NCI-H2196 treated with DMSO at 0.1 percent for 48 hours (cell line): Measurements from ENCODE around the gene CFAP46.

Source experiments
- DNase-seq: peaks from one replicate; lab custom pipeline; 2025; ENCODE audit not compliant: unreplicated experiment; lab: John Stamatoyannopoulos, UW

CFAP46 gene

DNA sequence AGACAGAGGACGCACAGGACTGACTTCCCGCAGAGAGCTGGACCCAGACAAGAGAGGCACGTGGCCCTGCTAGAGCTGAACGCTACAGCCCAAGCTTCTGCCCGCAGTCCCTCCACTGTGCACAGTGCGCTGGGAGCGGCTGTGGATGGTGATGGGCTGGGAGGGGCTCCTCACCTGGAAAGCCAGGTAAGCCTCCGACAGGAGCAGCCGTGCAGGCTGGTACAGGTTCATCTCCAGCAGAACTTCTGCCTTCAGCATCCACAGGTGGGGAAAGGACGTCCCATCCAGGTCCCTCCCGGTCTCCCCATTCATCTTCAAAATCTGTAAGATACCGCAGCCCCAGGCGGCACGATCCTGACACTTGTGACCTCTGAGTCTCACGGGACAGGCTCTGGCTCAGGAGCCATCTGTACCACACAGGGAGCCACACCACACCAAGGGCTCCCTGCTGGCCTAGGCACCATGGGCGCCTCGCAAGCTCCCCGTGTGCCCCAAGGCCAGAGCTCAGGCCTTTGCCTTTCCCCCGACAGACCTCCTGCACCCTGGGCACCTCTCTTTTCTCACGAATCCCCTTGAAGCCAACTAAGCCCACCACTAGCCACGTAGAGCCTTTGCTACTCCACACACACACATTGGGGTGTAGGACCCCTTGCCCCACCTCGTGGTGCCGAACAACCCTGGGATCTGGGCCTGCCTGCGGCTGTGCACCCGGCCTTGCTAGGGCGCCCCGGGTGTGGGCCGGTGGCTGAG, 76.3 kb downstream of the CFAP46 start:
- DNase-seq, result no peak

DNA sequence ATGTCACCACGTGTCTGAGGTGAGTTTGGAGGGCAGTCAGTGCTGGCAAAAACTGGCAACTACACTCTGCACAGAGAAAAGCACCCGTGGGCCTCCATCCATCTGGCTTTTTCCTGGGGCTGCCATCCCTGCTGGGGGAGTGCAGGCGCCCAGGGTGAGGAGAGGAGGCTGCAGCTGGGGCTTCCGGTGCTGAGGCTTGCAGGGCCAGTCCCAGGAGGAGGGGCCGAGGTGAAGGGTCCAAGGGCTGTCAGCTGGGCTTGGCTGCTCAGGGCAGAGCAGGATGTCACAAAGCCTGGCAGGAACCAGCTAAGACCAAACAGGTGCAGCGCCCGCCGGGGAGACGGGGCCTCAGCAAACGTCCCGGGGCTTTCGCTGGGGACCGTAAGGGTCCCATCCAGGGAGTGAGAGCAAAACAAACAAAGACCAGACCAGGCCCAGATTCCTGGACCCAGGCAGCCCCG, 77.2 kb downstream of the CFAP46 start:
- DNase-seq, result no peak

DNA sequence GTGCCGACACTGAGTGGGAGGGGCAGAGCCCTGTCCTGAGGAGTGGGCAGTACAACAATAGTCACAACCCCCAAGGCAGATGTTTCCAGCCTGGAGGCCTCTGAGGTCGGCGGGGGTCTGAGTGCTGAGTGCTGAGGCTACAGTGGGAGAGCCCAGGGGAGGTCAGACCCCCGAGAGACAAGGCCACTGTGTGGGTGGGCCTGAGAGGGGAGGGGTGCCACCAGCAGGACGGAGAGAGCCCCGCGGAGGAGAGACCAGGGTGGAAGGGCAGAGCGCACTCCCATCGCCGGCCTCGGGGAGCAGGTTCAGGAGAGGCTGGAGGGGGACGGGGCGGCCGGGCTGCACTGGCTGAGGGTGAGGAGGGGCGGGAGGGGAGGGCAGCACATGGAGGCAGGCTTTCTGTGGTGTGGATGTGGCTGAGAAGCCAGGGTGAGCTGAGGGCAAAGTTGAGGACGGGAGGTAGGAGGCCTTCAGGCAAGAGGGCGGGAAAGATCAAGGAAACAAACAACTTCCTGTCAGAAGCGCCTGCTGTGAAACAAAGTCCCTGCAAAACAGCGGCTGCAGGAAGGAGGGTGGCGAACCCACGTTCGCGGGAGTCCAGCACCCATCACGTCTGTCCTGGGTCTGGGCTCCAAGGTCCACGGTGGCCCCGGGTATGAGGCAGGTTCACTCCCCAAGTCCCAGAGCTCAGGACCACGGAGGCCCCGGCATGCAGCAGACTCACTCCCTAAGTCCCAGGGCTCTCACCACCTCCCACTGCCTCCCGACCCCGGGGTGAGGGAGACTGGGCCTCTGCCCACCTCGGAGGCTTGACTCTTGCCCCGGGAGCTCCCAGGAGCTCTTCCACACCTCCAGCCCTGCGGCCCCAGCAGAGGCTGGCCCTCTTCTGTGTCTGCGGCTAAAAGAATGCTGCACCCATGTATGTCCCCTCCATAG, 79.6 kb downstream of the CFAP46 start:
- DNase-seq, result no peak

DNA sequence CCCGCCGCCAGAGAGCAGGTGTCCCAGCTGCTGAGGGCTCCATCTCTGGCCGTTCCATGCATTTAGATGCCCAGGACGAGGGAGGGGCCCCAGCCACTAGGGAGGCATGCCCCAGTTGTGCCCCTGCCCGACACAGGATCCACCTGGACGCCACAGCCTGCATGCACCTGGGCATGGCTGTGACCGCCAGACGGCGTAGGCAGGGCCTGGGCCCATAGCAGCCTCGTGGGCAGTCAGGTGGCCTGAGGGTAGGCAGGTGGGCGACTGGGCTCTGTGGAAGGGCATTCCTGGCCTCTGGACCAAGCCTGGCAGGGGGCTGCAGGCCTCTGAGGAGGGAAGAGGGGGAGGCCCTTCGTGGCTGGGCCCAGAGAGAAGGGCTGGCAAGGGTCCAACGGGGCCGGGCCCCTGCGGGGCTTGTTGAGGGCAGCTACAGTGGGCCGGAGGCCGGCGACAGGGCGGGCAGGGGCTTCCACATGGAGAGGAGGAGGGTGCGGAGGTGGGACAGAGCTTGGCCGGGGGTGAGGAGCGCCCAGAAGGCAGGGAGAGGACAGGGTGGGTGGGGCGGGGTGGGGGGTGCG, 80.4 kb downstream of the CFAP46 start:
- no peak for DNase-seq

DNA sequence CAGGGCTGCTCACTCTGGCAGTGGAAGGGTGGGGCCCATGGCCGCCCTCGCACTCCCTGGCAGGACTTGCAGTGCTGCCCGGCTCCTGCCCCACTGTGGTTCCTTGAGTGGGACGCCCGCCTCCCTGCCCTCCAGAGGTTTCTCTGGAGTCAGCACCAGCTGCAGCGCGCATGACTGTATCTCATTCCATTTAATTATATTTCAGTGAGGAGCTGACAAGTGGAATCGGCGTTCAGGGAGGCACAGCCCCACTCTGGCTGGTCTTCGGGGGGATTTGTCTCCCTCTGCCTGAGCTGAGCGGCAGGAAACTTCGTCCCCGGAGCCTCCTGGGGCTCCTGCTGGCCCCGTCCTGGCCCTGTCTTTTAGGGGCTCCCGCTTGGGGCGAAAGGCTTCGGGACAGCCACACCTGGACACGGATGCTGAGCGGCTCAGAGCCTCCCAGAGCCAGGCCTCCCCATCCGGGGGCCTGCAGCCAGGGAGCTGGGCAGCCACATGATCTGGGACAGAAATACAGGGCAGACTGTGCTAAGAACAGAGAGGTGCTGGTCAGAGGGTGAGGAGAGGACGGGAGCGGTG, 81.2 kb downstream of the CFAP46 start:
- no peak for DNase-seq

DNA sequence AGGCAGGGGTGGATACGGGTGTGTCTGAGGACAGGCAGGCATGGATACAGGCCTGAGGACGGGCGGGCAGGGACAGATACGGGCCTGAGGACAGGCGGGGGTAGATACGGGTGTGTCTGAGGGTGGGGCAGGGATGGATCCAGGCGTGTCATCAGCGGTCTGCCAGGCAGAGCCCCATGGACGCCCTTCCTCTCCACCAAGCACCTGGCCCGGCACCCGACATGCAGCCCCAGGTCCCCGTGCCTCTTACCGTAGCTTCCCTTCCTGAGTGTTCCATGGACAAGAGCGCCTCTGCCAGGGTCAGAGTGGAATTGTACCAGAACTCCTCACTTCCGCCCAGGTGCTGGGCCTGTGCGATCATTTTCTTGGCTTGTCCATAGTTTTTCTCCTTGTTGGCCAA, 81.8 kb downstream of the CFAP46 start:
- no peak for DNase-seq

DNA sequence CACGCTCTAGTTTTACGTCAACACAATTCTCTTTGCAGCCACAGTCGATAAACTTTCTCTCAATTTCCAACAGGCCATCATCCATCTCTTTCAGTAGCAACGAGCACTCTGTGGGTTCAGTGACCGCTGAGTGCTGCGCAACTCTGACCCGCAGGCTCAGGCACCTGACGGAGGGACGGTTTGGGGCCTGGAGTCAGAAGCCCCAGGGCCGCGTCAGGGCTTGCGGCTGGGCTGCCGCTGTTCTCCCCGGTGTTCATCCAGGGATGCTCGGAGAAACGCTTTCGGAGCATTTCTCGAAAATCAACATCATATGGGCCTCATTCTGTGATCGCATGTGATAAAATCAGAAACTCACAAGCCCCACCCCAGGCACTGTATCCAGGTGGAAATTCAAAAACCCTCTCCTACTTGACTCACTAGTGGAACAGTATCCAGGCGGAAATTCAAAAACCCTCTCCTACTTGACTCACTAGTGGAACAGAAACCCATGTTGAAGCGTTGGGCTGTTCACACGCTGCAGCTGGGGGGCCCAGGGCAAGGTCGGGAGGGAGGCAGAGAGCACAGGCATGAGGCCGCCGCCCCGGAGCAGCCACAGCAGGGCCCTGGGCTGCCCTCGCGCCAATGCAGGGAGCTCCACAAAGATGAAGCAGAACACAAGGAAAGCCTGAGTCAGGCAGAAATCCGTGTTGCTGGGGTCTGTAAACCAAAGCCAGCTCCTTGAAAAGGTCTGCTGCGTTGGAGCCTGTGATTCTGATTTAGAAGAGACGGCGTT, 83.1 kb downstream of the CFAP46 start:
- no peak for DNase-seq

DNA sequence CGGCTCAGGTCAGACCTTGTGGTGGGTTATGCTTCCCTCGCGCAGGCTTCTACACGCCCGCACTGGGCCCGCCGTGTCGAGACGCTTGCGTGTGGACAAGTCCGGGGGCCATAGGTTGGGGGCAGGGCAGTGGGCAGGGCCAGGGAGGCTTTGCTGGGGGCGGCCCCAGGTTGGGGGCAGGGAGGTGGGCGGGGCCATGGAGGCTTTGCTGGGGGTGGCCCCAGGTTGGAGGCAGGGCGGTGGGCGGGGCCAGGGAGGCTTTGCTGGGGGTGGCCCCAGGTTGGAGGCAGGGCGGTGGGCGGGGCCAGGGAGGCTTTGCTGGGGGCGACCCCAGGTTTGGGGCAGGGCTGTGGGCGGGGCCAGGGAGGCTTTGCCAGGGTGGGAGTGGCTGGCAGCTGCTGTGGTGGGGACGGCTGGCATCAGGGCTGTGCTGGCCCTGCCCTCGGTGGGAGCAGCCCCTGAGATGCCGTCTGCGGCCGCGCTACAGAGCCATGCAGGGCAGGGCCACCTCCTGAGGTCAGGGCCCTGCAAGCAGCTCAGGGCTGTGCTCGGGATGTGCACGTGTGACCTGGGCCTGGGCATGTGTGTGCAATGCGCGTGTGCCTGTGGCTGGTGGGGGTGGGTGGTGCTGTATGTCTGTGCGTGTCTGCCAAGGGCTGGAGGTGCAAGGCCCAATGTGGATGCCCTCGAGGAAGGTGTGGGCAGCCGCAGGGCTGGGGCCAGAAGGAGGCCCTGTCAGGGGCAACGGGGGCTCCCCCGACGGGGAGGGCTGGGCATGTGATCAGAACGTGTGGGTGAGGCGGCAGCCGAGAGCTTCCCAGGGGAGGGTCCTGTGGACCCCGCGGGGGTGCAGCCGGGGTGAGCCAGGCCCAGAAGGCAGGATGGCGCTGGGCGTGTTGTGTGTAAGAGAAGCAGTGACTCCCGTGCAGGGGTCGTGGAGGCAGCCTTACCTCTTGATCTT, 84.0 kb downstream of the CFAP46 start:
- DNase-seq, result no peak

DNA sequence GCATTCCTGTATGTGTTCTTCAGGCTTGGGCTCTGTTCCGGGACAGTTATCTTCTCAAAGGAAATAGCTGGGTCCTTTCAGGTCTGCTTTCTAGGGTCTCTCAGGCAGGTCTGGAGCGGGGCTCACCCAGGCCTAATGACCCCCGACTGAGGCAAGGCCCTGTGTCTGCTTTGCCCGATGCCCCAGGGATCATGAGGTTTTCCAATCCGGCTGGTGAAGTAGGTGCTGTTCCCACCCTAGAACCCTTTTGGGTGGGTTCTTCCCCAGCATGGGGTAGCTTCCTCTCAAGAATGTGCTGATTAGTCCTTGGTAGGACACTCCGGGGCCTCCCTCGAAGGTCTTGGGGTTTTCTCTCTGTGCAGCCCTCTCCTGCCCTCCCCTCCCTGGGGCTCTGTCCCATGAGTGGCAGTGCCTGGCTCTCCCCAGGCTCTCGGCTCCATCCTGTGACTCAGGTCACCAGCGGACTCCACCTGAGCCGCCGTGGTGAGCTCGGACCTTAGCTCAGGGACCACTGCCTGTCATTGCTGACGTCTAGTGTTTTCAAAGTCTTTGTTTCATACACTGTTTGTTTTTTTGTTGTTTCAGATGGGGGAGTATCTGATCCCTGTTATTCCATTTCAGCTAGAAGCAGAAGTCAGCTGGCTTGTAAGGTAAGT, 85.4 kb downstream of the CFAP46 start:
- DNase-seq, result no peak

DNA sequence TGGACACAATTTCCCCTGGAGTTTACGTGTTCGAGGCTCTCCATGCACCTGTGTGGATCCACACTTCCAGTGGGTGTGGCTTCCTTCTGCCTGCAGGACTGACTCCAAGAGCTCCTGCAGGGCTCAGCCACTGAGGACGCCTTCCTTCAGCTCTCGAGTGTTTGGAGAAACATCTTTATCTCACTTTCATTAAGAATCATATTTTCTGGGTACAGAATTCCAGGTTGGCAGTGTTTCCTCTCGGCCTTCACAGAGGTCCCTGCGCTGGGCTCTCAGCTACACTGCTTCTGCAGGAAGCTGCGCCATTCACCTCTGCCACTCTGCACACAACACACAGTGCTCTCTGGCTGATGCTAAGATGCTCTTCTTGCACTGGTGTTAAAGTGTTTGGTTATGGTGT, 86.5 kb downstream of the CFAP46 start:
- no peak for DNase-seq

DNA sequence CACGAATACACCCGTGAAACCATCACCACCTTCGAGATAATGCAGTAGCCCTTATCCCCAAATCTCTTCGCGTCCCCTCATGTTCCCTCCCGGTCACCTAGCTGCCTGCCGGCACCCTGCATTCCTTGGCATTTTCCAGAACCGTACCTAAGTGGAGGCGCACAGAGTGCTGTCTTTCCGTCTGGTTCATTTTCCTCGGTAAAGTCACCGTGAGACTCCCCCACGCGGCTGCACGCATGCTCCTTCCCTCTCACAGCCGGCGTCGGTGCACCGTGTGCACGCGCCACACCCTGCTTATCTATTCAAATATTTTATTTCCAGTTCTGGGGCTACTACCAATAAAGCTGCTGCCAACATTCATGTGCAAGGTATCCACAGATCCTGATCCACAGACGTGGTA, 90.9 kb downstream of the CFAP46 start:
- no peak for DNase-seq

DNA sequence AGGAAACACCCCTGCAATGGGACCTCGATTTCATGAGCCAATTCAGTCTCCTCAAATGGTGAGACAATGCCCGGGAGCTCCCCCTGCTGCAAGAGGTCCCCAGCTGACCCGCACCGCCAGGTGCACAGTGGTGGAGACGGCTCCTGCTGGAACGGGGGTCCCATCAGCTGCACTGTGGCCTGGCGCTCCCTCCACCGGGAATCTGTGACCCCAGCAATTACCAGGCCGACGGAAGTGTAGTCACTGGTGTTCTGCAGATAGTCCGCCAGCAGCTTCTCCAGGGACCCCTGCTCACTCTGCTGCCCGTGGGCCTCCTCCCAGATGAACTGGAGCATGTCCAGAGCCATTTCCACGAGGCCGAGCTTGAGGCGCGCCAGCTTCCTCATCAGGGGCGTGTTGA, 91.5 kb downstream of the CFAP46 start:
- DNase-seq, result no peak

DNA sequence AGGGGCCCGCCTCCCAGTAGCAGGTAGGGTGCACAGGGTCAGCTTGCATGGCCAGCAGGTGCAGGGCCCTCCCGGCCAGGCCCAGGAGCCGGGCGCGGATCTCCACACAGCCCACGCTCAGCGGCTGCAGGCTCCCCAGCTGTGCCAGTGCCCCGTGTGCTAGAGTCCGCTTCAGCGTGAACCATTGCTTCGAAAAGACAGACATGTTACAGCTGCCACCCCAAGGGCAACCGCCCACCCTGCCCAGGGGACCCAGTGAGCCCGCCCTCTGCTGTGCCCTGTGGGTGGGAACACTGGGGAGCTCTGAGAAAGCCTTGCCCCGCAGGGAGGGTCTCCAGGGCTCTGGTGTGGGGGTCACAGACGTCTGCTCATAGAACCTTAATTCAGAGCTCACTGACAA, 92.1 kb downstream of the CFAP46 start:
- DNase-seq, result no peak

DNA sequence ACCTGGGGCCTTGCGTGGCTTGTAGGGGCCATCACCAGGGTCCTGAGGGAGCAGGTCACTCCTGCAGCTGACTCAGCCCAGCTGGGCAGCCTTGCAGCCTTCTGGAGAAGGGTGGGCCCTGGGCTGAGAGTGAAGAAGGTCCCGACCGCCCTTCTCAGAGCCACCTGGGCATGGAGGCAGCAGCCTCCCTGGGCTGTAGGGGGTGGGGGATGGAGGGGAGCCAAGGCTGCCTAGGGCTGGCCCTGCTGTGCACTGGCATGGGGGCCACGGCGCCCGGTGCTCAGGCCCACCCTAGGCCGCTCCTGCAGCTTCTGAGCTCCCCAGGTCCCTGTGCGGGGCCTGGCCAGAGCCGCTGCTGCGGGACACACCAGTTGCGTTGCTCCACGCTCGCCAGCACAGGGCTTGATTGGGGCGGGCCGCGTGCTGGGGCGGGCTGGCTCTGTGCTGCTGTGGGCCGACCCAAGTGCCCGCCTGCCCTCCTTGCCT, 92.8 kb downstream of the CFAP46 start:
- no peak for DNase-seq

DNA sequence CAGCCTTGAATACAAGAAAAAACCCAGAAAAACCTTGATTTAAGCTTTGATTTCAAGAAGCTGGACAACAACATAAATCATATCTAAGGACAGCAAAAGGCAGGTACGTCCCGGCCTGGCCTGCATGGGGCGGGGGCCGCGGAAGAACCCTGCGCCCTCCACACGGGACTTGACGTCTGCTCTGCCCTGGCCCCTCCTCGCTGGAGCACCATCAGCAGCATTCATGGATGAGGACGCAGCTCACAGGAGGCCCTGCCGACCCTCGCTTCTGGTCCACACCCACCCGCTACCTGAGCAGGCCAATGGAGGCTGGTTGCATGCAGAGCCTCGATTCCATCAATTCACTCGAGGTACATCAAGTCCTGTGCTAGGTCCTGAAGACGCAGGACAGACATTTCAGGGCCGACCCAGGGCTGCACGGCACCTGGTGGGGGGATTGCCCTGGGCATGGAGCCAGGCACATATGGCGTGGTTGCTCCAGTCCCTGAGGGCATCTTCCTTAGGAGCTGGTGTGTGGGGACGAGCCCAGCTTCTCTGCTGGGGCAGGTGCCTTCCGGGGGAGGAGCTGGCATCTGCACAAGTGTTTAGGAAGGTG, 93.3 kb downstream of the CFAP46 start:
- DNase-seq, result no peak

DNA sequence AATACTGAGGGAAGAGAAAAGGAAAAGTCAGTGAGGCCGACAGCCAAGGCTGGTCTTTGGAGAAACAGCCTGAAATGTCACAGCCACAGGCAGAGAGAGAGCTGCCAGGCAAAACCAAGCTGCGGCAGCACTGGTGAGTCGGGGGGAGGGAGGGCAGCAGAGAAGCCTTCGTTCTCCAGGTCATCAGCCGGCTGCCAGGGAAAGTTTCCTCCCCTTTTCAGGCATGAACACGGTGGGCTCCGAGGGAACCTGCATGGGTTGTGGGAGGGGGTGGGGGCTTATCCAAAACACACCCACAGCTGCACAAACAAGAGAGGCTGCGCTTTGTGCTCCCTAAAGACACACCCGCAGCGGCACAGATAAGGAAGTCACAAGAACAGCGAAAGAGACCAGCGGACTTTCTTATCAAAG, 94.1 kb downstream of the CFAP46 start:
- DNase-seq, result no peak

DNA sequence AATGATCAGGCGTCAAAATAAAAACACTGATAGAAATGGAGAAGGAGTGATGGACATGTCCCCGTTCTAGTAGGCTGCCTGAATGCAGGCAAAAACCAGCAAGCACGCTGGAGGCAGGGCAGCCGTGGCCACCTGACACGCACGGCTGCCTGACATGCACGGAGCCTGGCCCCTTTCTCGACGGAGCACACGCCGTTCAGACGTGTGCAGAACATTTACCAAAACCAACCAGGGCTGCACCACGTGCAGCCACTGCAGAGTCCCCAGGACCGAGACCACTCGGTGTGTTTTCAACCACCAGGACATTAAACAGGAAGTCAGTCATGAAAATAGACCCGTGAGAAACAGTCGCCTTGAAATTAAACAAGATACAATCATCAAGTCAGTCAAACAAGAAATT, 94.5 kb downstream of the CFAP46 start:
- no peak for DNase-seq

DNA sequence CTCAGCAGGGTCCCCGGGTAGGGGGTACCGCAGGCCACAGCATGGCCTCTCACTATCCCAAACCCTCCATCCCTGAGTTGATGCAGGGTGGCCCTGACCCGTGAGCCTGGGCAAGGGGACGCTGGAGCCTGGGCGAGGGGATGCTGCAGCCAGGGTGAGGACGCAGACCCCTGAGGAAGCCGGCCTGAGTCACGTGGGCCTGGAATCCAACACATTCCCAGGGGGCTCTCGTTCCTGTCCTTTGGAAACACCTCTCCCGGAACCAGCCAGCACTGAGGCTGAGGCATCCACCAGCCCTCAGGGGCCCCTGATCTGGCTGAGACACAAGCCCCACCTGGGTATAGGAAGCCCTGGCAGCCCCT, 95.0 kb downstream of the CFAP46 start:
- DNase-seq, result no peak
